Rectal smooth muscle tissue (tissue), 1 donor: ENCODE results near the gene CCDC124.
"Not testable (repeated sequence)": the region's sequence is repeated elsewhere in the genome, so short reads cannot be mapped to it uniquely, and the experiment has no call there.

Source experiments
- H3K27ac ChIP-seq: one replicate; pipeline ENCODE4 v1.7.0; 2013; ENCODE audit warnings: low read depth, low read length, inconsistent platforms
- H3K27me3 ChIP-seq: one replicate; pipeline ENCODE4 v1.7.0; 2013; ENCODE audit warnings: low read length; ENCODE audit not compliant: control insufficient read depth, insufficient read depth
- H3K36me3 ChIP-seq: one replicate; pipeline ENCODE4 v1.7.0; 2013; ENCODE audit warnings: low read length; ENCODE audit not compliant: control insufficient read depth, insufficient read depth
- H3K4me1 ChIP-seq: one replicate; pipeline ENCODE4 v1.7.0; 2013; ENCODE audit warnings: low read length; ENCODE audit not compliant: control insufficient read depth, insufficient read depth
- H3K4me3 ChIP-seq: one replicate; pipeline ENCODE4 v1.7.0; 2013; ENCODE audit warnings: low read length
- H3K9ac ChIP-seq: one replicate; pipeline ENCODE4 v1.7.0; 2013; ENCODE audit warnings: low read length

Gene CCDC124

GRCh38 chr19:17915940-17916593 lies 16.7 kb upstream of the CCDC124 start:
- no peaks in the 10 kb centered on the region for H3K27me3 ChIP-seq
- H3K36me3 ChIP-seq, result no peaks in the 10 kb centered on the region
- H3K4me3 ChIP-seq, result no peak overlapping the region
- no peak overlapping the region for H3K9ac ChIP-seq
- no peak overlapping the region for H3K27ac ChIP-seq
- H3K4me1 ChIP-seq, result no peaks in the 10 kb centered on the region

- H3K27me3 ChIP-seq, H3K4me3 ChIP-seq, H3K4me1 ChIP-seq, H3K27ac ChIP-seq, H3K36me3 ChIP-seq, H3K9ac ChIP-seq: not testable (repeated sequence)
Measured at GRCh38 chr19:17918151-17918550, 14.7 kb upstream of the CCDC124 start.

- H3K27me3 ChIP-seq, H3K9ac ChIP-seq, H3K36me3 ChIP-seq, H3K4me1 ChIP-seq, H3K27ac ChIP-seq, H3K4me3 ChIP-seq: not testable (repeated sequence)
Measured at GRCh38 chr19:17919122-17919521, 13.7 kb upstream of the CCDC124 start.

- Histone ChIP-seq H3K36me3 (no peaks in the 10 kb centered on the region), H3K9ac (no peak overlapping the region), H3K27ac (no peak overlapping the region), H3K4me3 (no peak overlapping the region), H3K4me1 (no peaks in the 10 kb centered on the region), H3K27me3 (no peaks in the 10 kb centered on the region)
Measured at GRCh38 chr19:17920527-17920926, 12.3 kb upstream of the CCDC124 start.

GRCh38 chr19:17922138-17922537 lies 10.7 kb upstream of the CCDC124 start:
- H3K4me3 ChIP-seq, result no peak overlapping the region
- no peaks in the 10 kb centered on the region for H3K27me3 ChIP-seq
- no peak overlapping the region for H3K27ac ChIP-seq
- no peaks in the 10 kb centered on the region for H3K4me1 ChIP-seq
- no peak overlapping the region for H3K9ac ChIP-seq
- H3K36me3 ChIP-seq, result no peaks in the 10 kb centered on the region

DNA sequence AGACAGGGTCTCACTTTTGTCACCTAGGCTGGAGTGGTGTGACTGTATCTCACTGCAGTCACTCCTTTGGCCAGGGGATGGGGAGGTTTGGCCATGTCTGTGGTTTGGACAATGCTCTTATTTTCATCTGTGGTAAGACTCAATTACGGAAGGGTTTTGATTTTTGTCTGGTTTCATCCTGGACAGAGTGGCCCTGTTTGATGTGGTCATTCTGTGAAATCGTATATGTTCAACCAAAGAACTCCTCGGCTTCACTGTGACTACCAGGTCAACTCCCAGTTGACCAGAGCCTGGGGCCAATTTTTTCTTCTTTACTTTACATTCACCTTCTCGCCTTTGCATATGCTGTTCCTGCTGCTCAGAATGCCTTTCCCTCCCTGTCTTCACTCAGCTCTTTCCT lies 6.8 kb upstream of the CCDC124 start:
- Histone ChIP-seq H3K36me3 (no peaks in the 10 kb centered on the region), H3K4me1 (no peaks in the 10 kb centered on the region), H3K4me3 (no peak overlapping the region), H3K27me3 (no peaks in the 10 kb centered on the region), H3K9ac (no peak overlapping the region), H3K27ac (no peak overlapping the region)

DNA sequence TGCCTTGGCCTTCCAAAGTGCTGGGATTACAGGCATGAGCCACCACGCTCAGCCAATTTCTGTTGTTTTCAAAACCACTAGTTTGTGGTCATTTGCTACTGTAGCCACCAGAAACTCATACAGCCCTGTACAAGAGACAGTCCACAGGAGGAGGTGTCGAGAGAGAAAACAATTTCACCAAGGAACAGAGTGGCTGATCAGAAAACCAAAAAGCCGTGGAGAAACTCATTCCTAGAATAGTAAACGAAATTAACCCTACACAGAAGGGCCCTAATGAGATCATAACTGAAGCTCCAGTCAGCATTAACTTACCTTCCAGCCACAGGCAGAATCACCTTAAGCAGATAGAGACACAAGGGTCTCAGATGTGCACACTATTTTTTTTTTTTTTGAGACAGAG lies 3.8 kb upstream of the CCDC124 start:
- H3K4me3 ChIP-seq, result no peak overlapping the region
- H3K4me1 ChIP-seq, result peaks cover 10% of the 10 kb centered on the region
- H3K9ac ChIP-seq, result no peak overlapping the region
- H3K27me3 ChIP-seq, result no peaks in the 10 kb centered on the region
- no peak overlapping the region for H3K27ac ChIP-seq
- no peaks in the 10 kb centered on the region for H3K36me3 ChIP-seq

GRCh38 chr19:17931532-17932191 lies 1.2 kb upstream of the CCDC124 start:
- H3K36me3 ChIP-seq, result no peaks in the 10 kb centered on the region
- no peak overlapping the region for H3K9ac ChIP-seq
- peaks cover 10% of the 10 kb centered on the region for H3K4me1 ChIP-seq
- H3K27me3 ChIP-seq, result no peaks in the 10 kb centered on the region
- H3K4me3 ChIP-seq, result peak overlapping the region; percentile 86
- H3K27ac ChIP-seq, result no peak overlapping the region

- peak overlapping the region; percentile 81 for H3K9ac ChIP-seq
- peaks cover 10% of the 10 kb centered on the region for H3K4me1 ChIP-seq
- no peaks in the 10 kb centered on the region for H3K27me3 ChIP-seq
- peak overlapping the region; percentile 86 for H3K4me3 ChIP-seq
- no peaks in the 10 kb centered on the region for H3K36me3 ChIP-seq
- peak overlapping the region; percentile 93 for H3K27ac ChIP-seq
Measured at GRCh38 chr19:17933414-17934129, 757 bp downstream of the CCDC124 start.

- Histone ChIP-seq H3K36me3 (peaks cover 4% of the 10 kb centered on the region), H3K4me1 (peaks cover 10% of the 10 kb centered on the region), H3K9ac (no peak overlapping the region), H3K4me3 (no peak overlapping the region), H3K27me3 (no peaks in the 10 kb centered on the region), H3K27ac (no peak overlapping the region)
Measured at GRCh38 chr19:17936379-17936778, 3.6 kb downstream of the CCDC124 start.

DNA sequence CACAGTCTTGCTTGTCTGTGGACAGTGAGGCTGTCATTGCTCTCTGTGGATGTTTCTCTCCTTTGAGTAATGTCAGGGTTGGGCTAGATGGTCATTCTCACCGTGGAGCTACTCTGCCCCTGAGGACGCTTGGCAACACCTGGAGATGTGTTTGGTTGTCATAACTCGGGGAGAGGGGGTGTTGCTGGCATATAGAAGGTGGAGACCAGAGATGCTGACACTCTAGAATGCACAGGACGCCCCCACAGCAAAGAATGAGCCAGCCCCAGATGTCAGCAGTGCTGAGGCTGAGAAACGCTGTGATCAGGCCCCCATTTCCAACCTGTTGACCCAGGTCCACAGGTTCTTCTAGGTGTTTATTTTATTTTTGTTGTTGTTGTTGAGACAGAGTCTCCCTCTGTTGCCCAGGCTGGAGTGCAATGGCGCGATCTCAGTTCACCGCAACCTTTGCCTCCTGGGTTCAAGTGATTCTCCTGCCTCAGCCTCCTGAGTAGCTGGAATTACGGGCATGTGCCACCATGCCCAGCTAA lies 4.6 kb downstream of the CCDC124 start:
- Histone ChIP-seq H3K27me3 (no peaks in the 10 kb centered on the region), H3K4me3 (no peak overlapping the region), H3K4me1 (peaks cover 6% of the 10 kb centered on the region), H3K9ac (no peak overlapping the region), H3K27ac (no peak overlapping the region), H3K36me3 (peaks cover 4% of the 10 kb centered on the region)

DNA sequence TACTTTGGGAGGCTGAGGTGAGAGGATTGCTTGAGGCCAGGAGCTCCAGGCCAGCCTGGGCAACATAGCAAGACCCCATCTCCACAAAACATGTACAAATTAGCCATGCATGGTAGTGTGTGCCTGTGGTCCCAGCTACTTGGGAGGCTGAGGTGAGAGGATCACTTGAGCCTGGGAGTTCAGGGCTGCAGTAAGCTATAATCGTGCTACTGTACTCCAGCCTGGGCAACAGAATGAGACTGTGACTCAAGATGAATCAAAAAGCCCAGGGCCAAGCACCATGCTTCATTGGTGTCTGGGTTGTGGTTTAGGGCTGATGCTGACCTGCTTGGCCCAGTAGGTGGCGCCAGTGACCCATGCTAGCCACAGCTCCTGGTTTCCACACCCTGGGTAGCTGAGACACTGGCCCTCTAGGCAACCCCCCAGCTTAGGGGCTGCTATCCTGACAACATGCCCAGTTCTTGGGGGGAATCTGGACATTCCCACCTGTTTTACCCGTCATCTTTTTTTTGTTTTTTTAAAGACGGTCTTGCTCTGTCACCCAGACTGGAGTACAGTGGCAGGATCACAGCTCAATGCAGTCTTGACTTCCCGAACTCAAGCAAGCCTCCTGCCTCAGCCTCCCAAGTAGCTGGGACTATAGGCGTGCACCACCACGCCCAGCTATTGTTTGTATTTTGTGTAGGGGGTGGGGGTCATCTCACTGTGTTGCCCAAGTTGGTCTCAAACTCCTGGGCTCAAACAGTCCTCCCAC lies 5.5 kb downstream of the CCDC124 start:
- Histone ChIP-seq H3K36me3 (peaks cover 4% of the 10 kb centered on the region), H3K27me3 (no peaks in the 10 kb centered on the region), H3K27ac (no peak overlapping the region), H3K4me3 (no peak overlapping the region), H3K9ac (no peak overlapping the region), H3K4me1 (peaks cover 5% of the 10 kb centered on the region)
